Measurements from ENCODE around the gene PRKG1.

DNA sequence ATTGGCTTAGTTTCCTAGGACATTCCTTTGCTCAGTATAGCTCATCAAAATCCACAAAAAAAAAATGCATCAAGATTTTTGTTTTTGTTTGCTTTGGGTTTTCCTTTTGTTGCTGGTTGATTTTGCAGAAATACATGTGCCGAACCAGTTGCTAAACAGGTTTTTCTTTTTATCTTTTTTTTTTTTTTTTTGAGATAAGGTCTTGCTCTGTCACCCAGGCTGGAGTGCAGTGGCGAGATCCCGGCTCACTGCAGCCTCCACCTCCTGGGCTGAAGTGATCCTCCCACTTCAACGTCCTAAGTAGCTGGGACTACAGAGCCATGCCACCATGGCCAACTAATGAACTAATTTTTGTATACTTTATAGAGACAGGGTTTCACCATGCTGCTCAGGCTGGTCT lies 616.8 kb downstream of the PRKG1 start:
- no peak for TF ChIP-seq POLR2AphosphoS5 (IDR thresholded peaks at IDR 0.05; ENCODE audit: low read depth, low read length)
- TF ChIP-seq TAF1 (IDR thresholded peaks at IDR 0.05; ENCODE audit: borderline replicate concordance, low read depth, low read length), result no peak
